Measurements from ENCODE around the gene KCND2.
"Not testable (repeated sequence)": the region's sequence is repeated elsewhere in the genome, so short reads cannot be mapped to it uniquely, and the experiment has no call there.

Gene KCND2

GRCh38 chr7:120662291-120662690 lies 389.3 kb downstream of the KCND2 start:
- no peaks in the 10 kb centered on the region for H3K9me3 Mint-ChIP-seq

DNA sequence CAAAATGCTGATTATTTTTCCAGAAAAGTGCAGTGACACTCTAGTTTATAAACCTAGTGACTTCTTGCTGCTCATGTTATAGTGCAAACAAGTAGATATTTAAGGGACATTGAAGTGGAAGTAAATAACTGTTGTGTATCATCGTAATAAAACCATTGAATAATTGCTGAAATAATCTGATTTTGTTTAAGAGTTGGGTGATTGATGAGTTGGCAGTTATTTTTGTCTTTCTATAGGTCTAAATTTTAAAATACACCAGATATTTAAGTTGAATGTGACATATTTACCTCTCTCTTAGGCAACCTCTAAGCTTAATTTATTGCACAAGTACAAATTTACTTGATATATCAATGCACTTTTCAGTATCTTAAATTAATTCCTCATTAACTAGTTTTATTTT lies 392.1 kb downstream of the KCND2 start:
- Mint-ChIP-seq H3K4me3 (no peak overlapping the region), H3K4me1 (ENCODE audit: low read depth) (no peaks in the 10 kb centered on the region), H3K27ac (no peak overlapping the region), H3K27me3 (ENCODE audit: low read depth) (no peaks in the 10 kb centered on the region), H3K36me3 (ENCODE audit: low read depth) (no peaks in the 10 kb centered on the region), H3K9me3 (no peaks in the 10 kb centered on the region)

More at GRCh38 chr7:120662291-120662690, 389.3 kb downstream of the KCND2 start:
- Mint-ChIP-seq H3K27ac (no peak overlapping the region), H3K4me1 (ENCODE audit: low read depth) (no peaks in the 10 kb centered on the region), H3K27me3 (ENCODE audit: low read depth) (no peaks in the 10 kb centered on the region), H3K4me3 (no peak overlapping the region), H3K36me3 (ENCODE audit: low read depth) (no peaks in the 10 kb centered on the region)

DNA sequence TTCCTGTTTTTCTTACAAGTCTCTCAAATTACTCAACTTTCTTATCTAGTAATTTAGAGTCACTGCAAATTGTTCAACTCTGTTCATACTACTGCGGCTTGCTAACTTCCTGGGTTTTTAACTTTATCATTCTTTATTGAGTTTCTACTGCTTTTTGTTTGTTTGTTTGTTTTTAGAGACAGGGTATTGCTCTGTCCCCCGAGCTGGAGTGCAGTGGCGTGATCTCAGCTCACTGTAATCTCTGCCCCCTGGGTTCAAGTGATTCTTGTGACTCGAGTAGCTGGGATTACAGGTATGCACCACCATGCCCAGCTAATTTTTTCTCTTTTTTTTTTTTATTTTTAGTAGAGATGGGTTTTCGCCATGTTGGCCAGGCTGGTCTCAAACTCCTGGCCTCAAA lies 402.1 kb downstream of the KCND2 start:
- Mint-ChIP-seq H3K4me3 (no peak overlapping the region), H3K9me3 (no peaks in the 10 kb centered on the region), H3K27me3 (ENCODE audit: low read depth) (no peaks in the 10 kb centered on the region), H3K4me1 (ENCODE audit: low read depth) (no peaks in the 10 kb centered on the region), H3K36me3 (ENCODE audit: low read depth) (no peaks in the 10 kb centered on the region), H3K27ac (no peak overlapping the region)

DNA sequence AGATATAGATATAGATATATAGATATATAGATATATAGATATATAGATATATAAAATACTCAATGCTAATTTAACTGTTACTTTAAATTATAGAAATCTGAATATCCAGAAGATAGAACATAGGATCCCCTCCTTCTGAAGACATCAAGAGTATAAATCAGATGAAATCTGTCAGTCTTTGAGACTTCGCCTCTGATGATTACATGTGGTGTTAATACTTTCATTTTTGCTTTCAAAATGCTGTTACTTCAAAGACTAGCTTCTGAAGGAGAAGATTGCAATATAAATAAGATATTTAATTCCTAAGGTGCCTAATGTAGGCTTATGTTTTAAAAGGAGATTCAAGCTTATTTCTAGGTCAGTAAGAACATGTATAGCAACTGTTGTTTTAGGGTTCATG lies 404.6 kb downstream of the KCND2 start:
- Mint-ChIP-seq H3K4me1 (ENCODE audit: low read depth) (no peaks in the 10 kb centered on the region), H3K27ac (no peak overlapping the region), H3K4me3 (no peak overlapping the region), H3K36me3 (ENCODE audit: low read depth) (no peaks in the 10 kb centered on the region), H3K9me3 (no peaks in the 10 kb centered on the region), H3K27me3 (ENCODE audit: low read depth) (no peaks in the 10 kb centered on the region)

GRCh38 chr7:120680985-120681384 lies 408.0 kb downstream of the KCND2 start:
- Mint-ChIP-seq H3K27ac (no peak overlapping the region), H3K4me1 (ENCODE audit: low read depth) (no peaks in the 10 kb centered on the region), H3K9me3 (no peaks in the 10 kb centered on the region), H3K27me3 (ENCODE audit: low read depth) (no peaks in the 10 kb centered on the region), H3K4me3 (no peak overlapping the region), H3K36me3 (ENCODE audit: low read depth) (no peaks in the 10 kb centered on the region)

- Mint-ChIP-seq H3K27me3 (ENCODE audit: low read depth) (no peaks in the 10 kb centered on the region), H3K36me3 (ENCODE audit: low read depth) (no peaks in the 10 kb centered on the region), H3K4me3 (no peak overlapping the region), H3K9me3 (no peaks in the 10 kb centered on the region), H3K27ac (no peak overlapping the region), H3K4me1 (ENCODE audit: low read depth) (no peaks in the 10 kb centered on the region)
These were observed 411.5 kb downstream of the KCND2 start for GRCh38 chr7:120684463-120684862.

- Mint-ChIP-seq H3K4me3 (no peak overlapping the region), H3K9me3 (no peaks in the 10 kb centered on the region), H3K4me1 (ENCODE audit: low read depth) (no peaks in the 10 kb centered on the region), H3K27ac (no peak overlapping the region), H3K36me3 (ENCODE audit: low read depth) (no peaks in the 10 kb centered on the region), H3K27me3 (ENCODE audit: low read depth) (no peaks in the 10 kb centered on the region)
These were observed 418.9 kb downstream of the KCND2 start for GRCh38 chr7:120691915-120692314.

GRCh38 chr7:120695848-120696247 lies 422.9 kb downstream of the KCND2 start:
- Mint-ChIP-seq H3K36me3 (ENCODE audit: low read depth) (no peaks in the 10 kb centered on the region), H3K4me3 (no peak overlapping the region), H3K4me1 (ENCODE audit: low read depth) (no peaks in the 10 kb centered on the region), H3K9me3 (no peaks in the 10 kb centered on the region), H3K27me3 (ENCODE audit: low read depth) (no peaks in the 10 kb centered on the region), H3K27ac (no peak overlapping the region)

DNA sequence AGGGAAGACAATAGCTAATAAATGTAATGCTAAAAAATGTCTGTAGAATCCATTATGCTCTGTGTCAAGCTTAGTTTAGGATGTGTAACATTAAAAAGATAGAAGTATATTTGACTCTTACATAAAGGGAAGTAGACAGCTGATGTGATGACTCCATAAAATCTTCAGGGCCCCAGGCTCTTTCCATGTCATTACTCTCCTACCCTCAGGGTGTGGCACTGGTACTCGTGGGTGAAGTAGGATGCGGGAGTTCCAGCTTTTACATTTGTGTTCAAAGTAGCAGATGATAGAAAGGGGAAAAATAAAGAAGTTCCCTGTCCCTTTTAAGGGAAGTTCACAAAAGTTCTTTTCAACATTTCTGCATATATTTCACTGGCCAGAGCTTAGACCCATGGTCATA lies 427.8 kb downstream of the KCND2 start:
- Mint-ChIP-seq H3K27ac (no peak overlapping the region), H3K4me1 (ENCODE audit: low read depth) (no peaks in the 10 kb centered on the region), H3K36me3 (ENCODE audit: low read depth) (no peaks in the 10 kb centered on the region), H3K4me3 (no peak overlapping the region), H3K27me3 (ENCODE audit: low read depth) (no peaks in the 10 kb centered on the region), H3K9me3 (no peaks in the 10 kb centered on the region)

DNA sequence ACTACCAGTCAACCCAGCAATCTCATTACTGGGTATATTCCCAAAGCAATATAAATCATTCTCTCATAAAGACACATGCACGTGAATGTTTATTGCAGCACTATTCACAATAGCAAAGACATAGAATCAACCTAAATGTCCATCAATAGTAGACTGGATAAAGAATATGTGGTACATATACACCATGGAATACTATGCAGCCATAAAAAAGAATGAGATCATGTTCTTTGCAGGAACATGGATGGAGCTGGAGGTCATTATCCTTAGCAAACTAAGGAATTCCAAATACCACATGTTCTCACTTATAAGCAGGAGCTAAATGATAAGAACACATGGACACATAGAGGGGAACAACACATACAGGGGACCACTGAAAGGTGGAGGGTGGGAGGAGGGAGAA lies 429.4 kb downstream of the KCND2 start:
- not testable (repeated sequence) for H3K4me1 Mint-ChIP-seq (ENCODE audit: low read depth); H3K27me3 Mint-ChIP-seq (ENCODE audit: low read depth); H3K4me3 Mint-ChIP-seq; H3K27ac Mint-ChIP-seq; H3K36me3 Mint-ChIP-seq (ENCODE audit: low read depth); H3K9me3 Mint-ChIP-seq

DNA sequence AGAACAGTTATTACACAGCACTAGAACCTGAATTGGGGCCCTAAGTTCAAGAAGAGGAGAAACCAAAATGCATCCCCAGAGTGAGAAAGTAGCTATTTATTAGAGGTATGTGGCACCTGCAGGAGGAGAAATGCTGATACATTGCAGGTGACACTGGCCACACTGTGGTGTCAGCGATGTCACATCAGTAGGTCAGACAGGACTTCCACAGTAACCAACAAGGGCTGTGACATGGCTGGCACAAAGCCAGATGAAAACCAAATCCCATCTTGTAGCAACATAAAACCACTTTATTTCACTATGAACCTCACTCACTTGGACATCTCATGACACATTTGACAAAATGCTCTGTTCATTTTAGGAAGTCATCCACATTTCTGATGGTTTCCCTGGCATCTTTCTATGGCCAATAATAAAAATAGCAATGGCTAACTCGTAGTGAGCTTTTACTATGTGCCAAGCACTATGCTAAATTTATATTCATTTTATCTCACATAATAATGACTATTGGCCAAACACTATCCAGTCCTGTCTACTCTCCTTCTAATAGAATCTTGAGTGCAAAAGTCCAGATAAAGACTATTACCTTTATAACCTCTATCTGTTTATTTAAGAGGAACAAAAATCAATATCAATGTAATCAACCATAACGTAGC lies 430.7 kb downstream of the KCND2 start:
- H3K4me3 Mint-ChIP-seq, result no peak overlapping the region
- H3K36me3 Mint-ChIP-seq (ENCODE audit: low read depth), result no peaks in the 10 kb centered on the region
- no peaks in the 10 kb centered on the region for H3K4me1 Mint-ChIP-seq (ENCODE audit: low read depth)
- no peak overlapping the region for H3K27ac Mint-ChIP-seq
- H3K9me3 Mint-ChIP-seq, result no peaks in the 10 kb centered on the region
- H3K27me3 Mint-ChIP-seq (ENCODE audit: low read depth), result no peaks in the 10 kb centered on the region

- H3K4me1 Mint-ChIP-seq (ENCODE audit: low read depth), result no peaks in the 10 kb centered on the region
- no peaks in the 10 kb centered on the region for H3K36me3 Mint-ChIP-seq (ENCODE audit: low read depth)
- H3K27me3 Mint-ChIP-seq (ENCODE audit: low read depth), result no peaks in the 10 kb centered on the region
- H3K9me3 Mint-ChIP-seq, result no peaks in the 10 kb centered on the region
- no peak overlapping the region for H3K27ac Mint-ChIP-seq
- H3K4me3 Mint-ChIP-seq, result no peak overlapping the region
These were observed 436.4 kb downstream of the KCND2 start for GRCh38 chr7:120709252-120709971.

GRCh38 chr7:120709972-120710320 lies 437.0 kb downstream of the KCND2 start:
- no peaks in the 10 kb centered on the region for H3K4me1 Mint-ChIP-seq (ENCODE audit: low read depth)
- no peaks in the 10 kb centered on the region for H3K9me3 Mint-ChIP-seq
- no peaks in the 10 kb centered on the region for H3K36me3 Mint-ChIP-seq (ENCODE audit: low read depth)
- no peak overlapping the region for H3K4me3 Mint-ChIP-seq
- H3K27me3 Mint-ChIP-seq (ENCODE audit: low read depth), result no peaks in the 10 kb centered on the region
- H3K27ac Mint-ChIP-seq, result no peak overlapping the region

DNA sequence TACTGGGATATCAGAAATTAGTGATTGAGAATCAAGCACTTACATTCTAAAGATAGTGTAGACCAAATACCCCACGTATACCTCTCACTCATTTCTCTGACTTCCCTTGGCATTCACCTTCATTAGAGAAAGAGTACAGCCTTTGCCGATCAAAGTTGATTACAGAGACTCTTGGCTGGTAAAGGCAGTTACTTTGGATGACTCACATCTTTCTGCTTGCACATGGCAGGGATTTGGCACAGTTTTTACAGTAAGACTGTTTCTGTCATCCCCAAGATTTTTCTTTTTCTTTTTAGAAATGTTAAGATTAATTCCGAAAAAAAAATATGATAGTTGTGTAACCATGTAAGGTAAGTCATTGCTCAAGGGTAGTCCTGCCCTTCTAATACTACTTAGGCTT lies 442.0 kb downstream of the KCND2 start:
- Mint-ChIP-seq H3K27me3 (ENCODE audit: low read depth) (no peaks in the 10 kb centered on the region), H3K27ac (no peak overlapping the region)

GRCh38 chr7:120716307-120716706 lies 443.3 kb downstream of the KCND2 start:
- no peaks in the 10 kb centered on the region for H3K36me3 Mint-ChIP-seq (ENCODE audit: low read depth)
- no peaks in the 10 kb centered on the region for H3K9me3 Mint-ChIP-seq
- no peaks in the 10 kb centered on the region for H3K27me3 Mint-ChIP-seq (ENCODE audit: low read depth)
- no peak overlapping the region for H3K27ac Mint-ChIP-seq
- H3K4me3 Mint-ChIP-seq, result no peak overlapping the region
- no peaks in the 10 kb centered on the region for H3K4me1 Mint-ChIP-seq (ENCODE audit: low read depth)

More for the DNA sequence above, 442.0 kb downstream of the KCND2 start:
- no peaks in the 10 kb centered on the region for H3K4me1 Mint-ChIP-seq (ENCODE audit: low read depth)
- H3K4me3 Mint-ChIP-seq, result no peak overlapping the region
- no peaks in the 10 kb centered on the region for H3K36me3 Mint-ChIP-seq (ENCODE audit: low read depth)
- no peaks in the 10 kb centered on the region for H3K9me3 Mint-ChIP-seq
